GM21529 (cell line): ENCODE measurements around the gene HGFAC.

Source experiments
- ATAC-seq: cut with Tn5 transposase; IDR thresholded peaks from one replicate; pipeline ENCODE4 v1.9.1; 2021; ENCODE audit not compliant: unreplicated experiment

The HGFAC gene

DNA sequence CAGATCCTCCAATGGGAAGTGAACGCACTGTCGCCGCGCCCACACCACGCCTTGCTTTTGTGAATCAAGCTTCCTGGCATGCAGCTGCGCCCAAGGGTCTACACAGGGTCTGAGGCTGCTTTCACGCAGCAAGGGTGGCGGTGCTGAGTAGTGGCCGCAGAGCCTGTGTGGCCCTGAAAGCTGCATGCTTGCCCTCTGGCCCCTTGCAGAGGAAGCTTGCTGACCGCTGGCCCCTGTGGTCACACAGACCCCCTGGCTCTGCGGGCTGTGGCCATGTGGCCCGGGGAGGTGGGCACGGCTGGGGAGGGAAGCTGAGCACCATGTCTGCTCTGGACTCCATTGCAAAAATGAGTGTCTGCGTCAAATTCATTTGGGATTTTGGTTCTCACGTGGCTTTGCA lies 30.1 kb downstream of the HGFAC start:
- ATAC-seq: no peak

DNA sequence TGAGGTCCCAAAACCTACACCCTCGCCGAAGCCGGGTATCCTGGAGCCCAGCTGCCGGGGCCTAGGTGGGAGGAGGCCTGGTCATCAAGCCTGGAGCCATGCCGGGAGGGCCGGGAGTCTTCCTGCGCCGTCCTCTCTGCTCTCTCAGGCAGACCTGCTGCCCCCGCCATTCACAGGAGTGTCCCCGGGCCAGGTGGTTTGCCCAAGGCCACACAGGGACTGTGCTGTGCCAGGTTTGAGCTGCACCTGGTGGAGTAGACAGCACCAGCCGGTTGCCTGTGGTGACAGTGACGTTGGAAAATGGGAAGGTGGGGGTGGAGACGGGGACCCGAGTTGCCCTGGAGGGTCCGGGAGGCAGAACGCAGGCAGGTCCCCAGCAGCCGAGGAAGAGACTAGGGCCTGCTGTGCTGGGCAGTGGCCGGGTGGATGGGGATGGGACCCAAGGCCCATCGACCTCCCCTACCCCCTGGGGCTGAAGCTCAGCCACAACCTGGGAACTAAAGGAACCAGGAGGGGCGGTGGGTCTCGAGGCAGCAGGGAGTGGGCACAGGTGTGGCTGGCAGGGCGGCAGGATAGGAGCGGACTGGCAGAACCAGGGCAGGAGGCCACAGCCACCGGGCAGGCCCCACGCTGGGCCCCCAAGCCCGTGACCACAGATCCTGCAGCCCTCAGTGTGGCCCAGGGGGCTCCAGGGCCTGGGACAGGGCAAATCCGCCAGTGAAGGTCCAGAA lies 30.8 kb downstream of the HGFAC start:
- no peak for ATAC-seq

DNA sequence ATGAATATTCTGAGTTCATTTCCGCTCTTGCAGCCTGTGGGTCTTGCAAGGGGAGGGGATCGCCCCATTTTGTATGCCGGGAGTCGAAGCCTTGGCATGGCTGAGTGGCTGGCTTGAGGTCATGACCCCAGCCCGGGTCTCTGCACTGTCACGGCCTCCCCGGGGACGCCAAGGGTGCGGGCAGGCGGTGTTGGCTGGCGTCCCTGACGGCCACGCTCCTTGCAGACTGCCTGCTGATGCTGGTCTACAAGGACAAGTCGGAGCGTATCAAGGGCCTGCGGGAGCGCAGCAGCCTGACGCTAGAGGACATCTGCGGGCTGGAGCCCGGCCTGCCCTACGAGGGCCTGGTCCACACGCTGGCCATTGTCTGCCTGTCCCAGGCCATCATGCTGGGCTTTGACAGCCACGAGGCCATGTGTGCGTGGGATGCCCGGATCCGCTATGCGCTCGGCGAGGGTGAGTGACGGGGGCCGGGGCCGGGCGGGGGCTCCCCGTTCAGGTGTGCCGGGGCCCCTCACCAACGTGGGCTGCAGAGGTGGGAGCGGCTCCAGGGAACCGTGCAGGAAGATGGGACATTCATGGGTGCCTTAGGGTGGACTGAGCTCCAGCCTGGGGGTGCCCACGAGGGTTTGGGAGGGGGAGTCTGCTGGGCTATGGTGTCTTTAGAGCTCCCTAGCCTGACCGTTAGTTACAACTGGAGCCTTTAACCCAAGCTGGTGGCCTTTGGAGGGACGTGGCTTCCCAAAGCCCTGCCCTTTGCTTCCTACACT lies 31.6 kb downstream of the HGFAC start:
- ATAC-seq: no peak

DNA sequence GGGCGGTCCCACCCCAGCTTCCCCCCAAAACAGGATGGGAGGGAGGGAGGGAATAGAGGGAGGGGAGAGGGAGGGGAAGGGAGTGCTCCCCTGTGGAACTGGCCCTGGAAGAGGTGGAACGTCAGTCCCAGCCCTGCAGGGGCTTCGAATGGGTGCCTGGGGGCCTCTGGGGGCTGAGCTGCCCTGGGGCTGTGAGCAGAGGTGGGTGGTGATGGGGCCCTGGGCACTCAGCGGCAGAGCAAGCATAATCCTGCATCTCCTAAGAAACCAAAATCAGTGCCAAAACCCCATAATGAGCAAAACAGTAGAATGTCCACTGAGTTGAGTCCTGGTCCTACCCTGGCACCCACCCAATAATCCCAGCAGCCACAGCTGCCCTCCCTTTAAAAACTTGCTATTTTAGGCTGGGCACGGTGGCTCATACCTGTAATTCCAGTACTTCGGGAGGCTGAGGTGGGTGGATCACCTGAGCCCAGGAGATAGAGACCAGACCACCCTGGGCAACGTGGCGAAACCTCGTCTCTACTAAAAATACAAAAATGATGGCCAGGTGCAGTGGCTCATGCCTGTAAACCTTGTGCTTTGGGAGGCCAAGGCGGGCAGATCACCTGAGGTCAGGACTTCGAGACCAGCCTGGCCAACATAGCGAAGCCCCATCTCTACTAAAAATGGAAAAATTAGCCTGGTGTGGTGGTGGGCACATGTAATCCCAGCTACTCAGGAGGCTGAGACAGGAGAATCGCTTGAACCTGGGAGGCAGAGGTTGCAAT lies 32.4 kb downstream of the HGFAC start:
- no peak for ATAC-seq

DNA sequence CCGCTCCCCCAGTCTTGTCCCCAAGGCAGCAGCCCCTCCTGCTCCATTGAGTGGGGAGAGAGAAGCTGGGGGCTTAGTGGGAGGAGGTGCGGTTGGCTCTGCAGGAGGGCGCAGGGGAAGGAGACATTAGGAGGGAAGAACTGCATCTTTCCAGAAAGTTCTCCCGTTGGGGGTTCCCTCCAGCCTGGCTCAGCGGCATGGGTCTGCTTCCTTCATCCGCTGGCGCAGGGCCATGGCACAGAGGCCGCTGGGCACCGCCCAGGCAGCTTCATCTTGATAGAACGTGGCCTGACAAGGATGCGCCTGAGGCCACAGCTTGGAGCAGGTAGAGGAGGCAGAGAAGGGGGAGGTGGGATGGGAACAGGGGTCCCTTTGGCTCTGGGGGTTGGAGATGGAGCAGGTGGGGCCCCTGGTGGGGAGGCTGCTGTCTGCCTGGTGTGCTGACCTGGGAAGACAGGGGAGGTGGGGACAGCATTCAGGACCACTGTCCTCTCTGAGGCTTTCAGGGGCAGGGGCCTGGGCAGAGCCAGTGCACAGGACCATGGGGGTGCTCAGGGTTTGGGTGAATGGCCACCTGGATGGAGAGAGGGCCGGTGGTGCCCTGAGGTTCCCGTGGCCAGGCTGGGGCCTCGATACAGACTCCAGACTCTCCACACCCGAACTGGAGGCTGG lies 33.4 kb downstream of the HGFAC start:
- ATAC-seq: no peak

DNA sequence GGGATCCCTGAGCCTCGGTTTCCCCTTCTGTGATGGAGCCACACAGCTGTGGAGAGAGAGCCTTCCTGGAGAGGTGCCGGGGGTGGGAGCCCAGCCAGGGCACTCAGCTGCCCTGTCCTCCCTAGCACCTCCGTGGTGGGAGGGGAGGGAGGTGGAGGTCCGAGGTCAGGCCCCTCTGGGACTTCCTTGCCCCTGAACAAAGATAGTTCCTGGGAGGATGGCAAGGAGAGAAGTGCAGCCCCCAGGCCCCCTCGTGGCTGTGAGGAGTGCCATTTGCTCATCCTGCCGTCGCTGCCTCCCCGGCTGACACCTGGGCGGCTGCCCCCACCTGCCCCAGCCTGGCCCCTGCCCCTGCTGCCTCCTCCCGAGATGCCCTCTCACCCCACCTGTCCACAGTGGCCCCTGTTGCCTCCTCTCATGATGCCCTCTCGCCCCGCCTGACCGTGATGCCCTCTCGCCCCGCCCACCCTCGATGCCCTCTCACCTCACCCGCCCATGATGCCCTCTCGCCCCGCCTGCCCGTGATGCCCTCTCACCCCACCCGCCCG lies 34.0 kb downstream of the HGFAC start:
- ATAC-seq: no peak

DNA sequence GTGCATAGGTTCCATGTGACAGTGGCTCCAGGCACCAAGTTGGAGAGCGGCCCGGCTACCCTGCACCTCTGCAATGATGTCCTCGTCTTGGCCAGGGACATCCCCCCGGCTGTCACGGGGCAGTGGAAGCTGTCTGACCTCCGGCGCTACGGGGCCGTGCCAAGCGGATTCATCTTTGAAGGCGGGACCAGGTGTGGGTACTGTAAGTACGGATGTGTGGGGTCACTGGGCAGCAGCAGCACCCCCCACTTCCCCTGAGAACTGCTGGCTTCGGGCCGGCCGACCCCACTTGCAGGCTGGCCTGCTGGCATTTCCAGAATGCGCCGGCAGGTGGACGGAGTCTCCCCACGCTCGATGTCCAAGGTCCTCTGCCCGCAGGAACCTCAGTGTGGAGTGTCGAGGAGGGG lies 34.6 kb downstream of the HGFAC start:
- ATAC-seq: no peak

DNA sequence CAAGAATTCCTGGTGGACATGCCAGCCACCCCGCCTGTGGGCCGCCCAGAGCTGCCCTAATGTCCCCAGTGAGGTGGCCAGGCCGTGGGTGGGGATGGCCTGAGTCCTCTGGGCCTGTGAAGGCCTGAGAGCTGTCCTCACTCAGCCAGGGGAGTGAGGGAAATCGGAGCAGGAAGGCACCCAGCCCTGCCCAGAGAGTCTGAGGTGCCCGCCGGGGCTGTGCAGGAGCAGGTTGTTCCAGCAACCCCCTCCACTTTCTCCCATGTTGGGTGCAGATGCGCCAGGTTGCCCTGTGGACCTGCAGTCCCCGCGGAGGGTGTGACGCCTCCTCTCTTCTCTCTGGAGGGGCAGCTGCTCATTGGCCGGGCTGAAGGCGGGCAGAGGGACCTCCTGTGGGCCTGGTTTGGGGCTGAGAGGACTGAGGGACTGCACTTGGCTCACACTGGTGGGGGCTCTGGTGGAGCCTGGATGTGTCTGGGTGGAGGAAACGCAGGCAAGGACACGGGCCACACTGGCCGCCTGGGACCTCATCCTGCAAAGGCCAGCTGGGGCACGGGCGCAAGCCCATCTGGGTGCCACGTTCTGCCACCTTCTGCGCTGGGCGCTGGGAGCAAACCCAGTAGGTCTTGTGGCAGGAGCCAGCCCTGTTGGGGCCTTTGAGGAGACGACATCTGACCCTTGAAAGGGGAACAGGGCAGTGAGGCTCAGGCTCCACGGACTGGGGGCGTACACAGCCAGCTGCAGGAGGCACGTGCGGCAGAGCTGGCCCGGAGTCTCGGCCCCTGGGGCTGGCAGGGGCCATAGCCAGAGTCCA lies 35.4 kb downstream of the HGFAC start:
- ATAC-seq: no peak

DNA sequence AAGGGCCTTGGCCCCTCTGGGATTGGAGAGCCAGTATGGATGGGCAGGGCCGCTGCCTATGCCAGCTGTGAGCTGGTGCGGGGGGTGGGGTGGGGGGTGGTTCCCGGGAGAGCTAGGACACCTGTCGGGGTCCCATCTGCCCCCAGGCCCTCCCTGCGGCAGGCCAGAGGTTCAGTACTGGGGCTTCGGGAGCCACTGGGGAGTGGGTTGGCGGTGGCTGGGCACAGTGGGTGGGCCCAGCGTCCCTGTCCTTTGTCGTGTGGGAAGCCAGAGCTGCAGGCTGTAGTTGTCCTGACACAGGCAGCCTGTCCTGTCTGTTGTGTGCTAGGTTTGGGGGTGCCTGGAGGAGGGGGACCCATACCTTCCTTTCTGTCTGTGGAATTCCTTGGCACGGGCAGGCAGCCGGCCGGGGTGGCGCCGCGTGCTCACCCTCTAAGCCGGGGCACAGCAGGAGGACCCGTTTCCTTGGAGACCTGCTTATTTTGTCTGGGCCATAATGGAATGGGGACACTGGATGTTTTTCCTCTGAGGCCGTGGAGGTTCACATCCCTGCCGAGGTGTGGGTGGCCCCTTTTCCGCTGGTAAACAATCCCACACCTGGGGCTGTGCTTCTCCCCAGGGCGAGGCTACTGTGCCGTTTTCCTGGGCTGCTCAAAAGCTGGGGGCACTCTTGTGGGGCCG lies 36.1 kb downstream of the HGFAC start:
- no peak for ATAC-seq

DNA sequence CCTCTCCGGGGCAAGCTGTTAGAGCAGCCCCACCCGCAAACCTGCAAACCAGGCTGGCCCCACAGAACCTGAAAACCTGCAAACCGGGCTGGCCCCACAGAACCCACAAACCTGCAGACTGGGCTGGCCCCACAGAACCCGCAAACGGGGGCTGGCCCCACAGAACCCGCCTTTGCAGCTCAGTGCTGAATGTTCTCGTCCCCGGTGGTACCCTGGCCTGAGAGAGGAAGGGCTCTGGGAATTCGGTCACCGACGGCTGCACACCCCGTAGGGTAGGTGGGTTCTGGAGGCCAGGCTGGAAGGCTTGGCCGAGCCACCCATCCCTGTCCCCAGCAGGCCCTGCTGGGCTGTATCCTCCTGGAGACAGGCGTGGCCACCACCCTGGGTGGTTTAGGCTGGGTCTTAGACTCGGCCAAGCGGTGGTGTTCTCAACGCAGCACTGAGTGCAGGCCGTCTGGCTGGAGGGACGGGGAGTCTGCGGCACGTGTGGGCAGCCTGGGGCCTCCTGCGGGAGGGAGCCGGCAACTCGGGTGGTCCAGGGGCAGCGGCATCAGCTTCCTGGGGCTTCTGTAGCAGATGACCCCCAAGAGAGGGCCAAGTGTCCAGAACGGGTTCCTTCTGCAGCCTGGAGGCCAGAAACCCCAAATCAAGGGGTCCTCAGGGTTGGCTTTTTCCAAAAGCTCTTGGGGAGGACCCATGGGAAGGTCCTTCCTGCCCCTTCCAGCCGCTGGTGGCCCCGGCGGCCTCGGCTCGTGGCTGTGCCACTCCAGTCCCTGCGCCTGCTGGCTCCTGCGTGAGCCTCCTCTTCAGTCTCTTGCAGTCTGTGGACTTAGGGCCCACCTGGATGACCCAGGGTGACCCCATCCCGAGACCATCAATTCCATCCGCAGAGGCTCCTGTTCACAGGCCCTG lies 36.9 kb downstream of the HGFAC start:
- ATAC-seq: no peak

DNA sequence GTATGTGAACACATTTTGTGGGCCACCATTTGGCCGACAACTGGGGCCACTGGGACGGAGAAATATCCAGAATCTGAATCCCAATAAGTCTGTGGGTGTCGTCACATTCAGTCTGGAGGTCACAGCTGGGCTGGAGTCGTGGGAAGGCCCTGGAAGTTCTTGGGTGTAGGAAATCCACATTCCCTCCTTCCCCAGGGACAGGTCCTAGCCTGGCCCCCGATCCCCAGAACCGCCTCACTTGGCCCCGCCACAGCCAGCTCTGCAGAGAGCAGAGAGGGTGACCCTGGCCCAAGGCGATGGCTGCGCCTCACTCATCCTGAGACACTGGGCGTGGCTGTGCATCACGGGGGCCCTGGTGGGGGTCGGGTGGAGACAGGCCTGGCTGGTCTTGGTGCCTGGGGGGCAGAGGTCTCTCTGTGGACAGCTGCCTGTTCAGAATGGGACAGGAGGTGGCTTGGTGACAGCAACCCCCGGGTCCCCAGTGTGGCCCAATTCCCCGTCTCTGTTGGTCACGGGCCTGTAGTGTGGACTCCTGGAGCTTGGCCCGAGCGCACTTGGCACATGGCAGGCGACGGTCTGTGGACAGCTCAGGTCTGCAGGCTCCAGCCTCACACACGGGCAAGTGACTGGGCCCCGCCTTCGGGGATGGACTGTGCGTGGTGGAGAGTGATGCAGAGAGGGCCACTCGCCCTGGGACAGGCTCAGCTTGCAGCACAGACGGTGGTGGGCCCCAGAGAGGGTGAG lies 37.8 kb downstream of the HGFAC start:
- no peak for ATAC-seq

DNA sequence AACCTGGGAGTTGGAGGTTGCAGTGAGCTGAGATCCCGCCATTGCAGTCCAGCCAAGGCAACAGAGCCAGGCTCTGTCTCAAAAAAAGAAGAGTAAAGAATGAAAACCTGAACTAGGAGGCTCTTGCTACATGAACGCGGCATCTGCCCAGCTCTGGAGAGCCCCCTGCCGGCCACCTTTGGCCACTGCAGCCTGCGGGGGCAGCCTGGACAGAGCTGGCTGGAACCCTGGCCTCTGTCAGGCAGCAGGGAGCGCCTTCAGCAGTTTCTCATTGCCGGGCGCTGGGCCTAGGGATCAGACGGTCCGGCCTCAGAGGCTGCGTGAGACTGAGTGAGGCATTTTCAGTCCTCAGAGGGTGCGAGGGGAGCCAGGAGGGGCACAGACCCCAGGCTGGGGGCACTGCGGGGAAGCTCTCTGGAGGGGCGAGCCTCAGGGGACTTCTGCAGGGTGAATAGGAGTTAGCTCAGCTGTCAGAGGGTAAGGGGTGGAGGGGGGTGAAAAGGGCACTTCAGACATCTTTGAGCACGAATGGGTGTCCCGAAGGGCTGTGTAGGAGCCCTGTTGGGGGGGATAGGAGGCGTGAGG lies 38.9 kb downstream of the HGFAC start:
- ATAC-seq: no peak

DNA sequence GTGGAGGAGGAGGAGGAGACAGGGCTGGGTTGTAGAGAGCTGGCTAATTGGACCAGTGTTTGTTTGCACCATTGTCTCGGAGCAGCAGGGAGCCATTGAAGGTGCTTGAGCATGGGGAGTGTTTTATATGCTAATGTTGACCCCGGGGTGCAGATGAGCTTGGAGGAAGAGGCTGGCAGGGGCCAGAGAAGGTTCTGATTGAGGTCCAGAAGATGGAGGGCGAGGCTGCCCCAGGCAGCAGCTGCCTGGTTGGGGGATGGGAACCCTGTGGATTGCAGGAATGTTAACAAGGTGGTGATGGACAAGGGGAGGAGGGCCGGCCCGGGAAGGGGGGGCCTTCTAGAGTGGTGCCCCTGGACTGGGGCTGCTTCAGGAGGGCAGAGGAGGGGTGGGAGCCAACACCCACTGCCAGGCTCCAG lies 39.4 kb downstream of the HGFAC start:
- no peak for ATAC-seq

DNA sequence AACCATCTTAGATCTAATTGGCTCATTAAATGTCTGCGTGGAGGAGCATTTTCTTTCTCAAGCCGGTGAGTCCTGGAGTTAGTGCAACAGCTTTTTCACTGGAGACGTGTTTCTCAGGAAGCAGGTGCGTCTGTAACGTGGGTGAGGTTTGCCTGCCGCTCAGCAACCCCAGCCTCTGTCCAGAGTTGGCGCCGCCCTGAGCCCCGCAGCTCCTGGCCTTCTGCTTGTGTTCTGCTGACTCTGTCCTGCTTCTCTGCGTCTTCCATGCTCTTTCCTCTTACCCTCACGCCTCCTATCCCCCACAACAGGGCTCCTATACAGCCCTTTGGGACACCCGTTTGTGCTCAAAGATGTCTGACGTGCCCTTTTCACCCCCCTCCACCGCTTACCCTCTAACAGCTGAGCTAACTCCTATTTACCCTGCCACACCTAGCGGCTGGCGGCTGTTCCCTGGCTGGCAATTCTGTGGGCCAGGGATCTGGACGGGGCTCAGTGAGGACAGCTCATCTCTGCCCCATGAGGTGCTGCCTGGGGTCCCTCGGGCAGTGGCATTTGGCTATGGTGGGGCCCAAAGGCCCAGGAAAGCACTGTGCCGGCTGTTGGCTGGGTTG lies 40.1 kb downstream of the HGFAC start:
- no peak for ATAC-seq

DNA sequence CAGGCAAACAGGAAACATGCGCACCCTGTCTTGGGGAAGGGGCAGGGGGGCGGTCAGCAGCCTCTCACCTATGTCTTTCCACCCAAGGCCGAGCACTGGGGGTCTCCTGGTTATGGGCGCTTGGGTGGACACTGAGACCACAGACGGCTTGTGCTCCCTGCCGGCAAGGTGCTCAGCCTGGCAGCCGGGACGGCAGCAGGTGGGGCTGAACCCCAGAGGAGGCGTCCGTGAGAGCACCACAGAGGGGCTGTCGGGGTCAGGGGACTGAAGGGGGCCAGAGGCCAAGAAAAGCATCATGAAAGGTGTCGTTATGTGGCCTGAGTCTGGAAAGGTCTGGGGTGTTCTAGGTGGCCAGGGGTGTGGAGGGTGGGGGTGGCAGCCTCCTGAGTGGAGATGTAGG lies 40.9 kb downstream of the HGFAC start:
- ATAC-seq: no peak

DNA sequence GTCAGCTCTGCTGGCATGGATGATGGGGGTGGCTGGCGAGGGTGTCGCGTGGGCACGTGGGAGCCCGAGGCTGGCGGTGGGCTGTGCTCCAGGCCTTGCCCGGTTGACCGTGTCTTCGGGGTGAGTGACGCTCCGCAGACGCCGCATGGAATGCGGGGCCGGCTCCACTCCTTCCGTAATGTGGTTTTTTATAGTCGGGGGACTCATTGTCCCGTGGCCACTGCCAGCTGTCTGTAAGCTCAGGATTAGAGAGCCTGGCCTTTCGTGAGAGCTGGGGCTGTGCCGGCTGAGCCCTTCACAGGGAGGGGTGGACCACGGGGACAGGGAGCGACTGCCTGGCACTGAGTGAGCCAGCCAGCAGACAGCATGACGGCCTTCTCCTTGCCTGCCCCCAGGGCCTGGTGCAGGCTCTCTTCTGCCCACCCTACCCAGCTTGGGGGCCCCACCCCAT lies 41.7 kb downstream of the HGFAC start:
- no peak for ATAC-seq
